GM19328 (cell line): ENCODE results near the gene CCNJL.
"Not testable (repeated sequence)": the region's sequence is repeated elsewhere in the genome, so short reads cannot be mapped to it uniquely, and the experiment has no call there.

ENCODE experiments used
- ATAC-seq: cut with Tn5 transposase; IDR thresholded peaks from one replicate; pipeline ENCODE4 v1.9.1; 2021; ENCODE audit warnings: mild to moderate bottlenecking, moderate library complexity; ENCODE audit not compliant: unreplicated experiment

Gene CCNJL

DNA sequence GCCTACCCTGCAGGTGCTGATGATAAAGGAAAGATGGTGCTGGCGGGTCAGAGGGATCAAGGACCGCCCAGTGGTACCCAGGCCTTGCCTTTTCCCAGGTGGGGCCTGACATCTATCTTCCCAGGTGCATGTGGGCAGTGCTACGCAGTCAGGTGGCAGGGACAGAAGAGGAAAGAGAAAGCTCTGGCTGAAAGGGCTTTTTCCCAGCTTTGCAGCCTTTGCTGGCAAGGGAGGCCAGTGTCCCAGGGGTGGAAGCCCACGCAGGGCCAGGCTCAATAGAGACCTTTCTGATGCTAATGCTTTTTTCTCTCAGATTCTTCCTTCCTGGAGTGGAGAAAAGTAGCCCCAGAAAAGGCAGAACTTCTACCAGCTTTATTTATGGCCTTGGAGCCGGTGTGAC, 46.3 kb downstream of the CCNJL start:
- no peak for ATAC-seq

DNA sequence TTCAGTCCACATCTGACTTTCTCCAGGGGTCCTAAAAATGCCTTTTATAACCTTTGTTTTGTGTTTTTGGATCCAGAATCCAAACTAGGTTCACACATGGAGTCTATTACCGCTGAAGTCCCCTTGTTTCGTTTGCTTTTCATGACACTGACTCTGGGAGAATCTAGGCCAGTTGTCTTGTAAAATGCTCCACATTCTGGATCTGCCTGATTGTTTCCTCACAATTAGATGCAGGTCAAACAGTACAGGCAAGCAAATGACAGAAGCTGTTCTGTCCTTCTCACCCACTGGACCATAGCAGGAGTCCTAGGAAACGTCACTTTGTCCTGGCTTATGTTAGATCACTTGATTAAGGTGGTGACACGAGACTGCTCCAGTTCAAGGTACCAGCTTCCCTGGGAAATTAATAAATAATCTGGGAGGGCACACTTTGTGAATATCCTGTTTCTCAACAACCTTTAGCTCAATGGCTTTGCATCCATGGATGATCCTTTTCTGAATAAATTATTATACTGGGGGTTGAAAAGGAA, 49.0 kb downstream of the CCNJL start:
- no peak for ATAC-seq

DNA sequence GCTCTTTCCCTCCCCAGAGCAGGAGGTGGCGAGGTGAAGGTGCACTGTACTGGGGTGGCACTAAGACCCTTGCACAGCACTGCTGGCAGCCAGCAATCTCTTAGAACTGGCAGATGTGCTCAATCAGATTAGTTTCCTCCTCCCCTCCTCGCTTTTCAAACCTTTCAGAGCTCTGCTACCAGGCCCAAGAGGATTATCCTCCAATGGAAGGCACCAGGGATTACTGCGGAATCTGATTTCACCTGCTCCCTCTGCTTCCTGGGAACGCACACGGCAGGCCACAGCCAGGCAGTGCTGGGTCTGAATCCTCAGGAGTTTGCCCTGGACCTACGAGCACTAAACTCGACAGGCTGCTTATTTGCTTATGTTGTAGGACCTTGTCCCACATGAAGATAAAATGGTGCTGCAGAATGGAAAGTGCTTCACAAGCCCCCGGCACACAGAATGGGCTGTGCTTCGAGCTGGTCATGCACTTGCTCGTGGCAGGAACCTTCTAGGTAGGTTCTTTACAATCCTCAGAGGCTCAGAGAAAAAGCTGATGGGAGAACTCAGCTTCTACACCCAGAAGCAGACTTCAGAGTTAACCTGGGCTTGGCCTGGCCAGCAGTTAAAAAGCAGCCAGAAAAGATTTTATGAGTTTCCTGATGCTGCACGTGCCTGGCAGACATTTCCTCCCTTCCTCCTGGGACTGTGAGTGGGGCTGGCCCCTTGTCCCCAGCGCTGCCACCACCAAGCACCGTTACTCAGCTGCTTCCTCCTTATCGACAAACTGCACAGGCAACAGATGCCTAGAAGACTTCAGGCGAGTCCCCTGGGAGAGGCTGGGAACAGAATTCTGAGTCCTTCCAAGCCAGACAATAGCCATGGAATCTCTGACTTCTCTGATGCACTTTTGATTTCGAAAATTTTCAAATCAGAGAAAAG, 50.0 kb downstream of the CCNJL start:
- no peak for ATAC-seq

DNA sequence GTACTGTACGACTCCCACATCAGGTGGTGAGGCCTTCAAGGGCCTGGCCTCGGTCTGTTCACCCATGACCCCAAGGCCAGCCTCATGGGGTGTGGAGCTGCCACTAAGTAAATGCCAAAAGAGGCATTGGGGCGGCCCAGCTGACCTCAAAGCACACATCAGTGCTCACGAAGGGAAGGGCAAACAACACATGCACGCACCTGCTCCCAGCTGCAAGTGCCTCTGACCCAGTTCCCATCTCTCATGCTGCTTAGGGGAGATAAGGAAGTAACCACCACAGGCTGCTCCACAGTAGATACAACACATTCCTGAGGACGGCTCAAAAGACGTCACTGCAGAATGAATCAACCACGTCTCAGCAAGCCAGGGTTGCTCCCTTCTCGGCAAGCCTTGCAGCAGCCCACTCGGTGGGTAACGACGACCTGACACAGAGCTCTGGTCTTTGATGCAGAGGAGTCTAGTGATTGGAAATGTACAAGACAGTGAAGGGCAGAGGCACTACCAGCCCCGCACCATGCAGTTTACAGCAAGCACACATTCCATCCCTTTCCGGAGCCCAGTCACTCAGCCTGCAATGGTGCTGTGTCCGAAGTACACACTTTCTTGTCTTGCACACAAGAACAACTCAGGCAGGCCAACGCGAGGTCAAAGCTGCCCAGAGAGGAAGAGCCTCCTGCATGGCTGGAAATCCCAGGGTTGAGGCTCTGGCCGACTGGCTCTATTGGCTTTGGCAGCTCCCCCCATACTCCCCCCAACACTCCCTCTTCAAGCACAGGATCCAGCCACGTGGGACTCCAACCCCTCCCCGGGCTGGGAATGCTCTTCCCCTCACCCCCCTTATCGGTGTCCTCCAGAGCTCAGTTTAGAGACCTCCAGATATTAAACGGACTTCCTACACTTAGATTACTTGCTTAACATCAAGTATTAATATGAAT, 51.2 kb downstream of the CCNJL start:
- no peak for ATAC-seq

DNA sequence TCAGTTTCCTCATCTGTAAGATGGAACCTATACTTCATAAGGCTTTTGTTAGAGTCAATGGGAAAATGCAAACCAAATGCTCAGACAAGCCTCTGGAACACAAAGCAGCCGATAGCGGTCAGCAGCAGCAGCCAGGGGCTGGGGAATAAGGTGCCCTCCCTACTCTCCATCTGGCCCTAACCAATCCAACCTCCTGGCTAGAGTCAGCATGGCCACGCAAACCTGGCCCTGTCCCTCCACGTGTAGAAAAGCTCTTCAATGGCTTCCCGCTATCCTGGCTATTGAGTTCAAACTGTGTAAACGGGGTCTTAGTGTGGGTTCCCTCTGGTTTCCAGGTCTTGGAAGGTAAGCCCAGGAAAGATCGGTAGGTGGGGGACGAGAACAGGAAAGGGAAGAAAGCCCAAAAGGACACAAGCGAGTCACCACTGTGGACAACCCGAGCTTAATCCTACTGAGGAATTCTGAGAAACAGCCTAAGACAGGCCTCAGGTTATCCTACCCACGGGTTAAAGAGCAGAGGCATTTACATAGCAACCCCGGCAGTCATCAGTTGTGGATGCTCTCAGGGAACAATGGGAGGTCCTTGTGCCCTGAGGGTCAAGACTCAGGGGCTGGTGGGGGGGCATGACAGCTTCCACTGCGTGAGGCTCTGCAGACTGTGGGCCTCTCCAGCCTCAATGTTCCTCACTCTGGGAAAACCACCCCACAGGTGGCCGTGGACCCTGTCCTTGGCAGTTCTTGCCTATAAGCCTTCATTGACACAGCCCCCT, 52.2 kb downstream of the CCNJL start:
- no peak for ATAC-seq

DNA sequence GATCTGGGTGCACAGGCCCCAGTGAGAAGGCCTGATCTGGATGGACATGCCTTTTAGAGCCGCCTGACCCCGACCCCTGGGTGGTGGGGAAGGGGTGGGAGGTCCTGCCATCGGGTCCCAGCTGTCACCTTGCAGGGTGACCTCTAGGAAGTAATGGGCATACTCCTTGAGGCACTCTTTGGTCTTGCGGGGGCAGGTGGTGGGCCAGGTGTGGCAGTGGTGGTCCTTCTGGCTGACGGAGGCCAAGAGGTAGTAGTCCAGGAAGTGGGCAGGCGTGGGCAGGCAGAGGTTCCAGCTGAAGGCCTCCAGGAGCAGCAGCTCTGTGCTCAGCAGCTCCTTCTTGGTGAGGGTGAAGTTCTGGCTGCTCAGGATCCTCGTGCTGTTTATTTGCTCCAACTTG, 53.0 kb downstream of the CCNJL start:
- ATAC-seq: no peak

DNA sequence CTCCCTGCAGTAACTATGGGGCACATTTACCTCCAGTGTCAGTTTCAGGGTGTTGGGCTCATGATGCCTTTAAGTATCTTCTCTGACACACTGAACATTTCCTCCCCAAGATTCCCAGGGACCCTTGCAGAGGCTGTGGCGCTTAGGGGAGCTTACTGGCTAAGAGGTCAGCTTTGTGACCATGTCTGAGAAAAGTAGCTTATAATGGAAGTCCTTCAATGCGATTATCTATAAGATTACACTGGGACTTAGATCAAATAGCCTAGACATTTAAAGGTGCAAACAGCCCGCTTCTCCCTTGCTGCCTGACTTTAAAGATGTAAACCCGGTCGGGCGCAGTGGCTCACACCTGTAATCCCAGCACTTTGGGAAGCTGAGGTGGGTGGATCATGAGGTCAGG, 57.7 kb downstream of the CCNJL start:
- ATAC-seq: no peak

DNA sequence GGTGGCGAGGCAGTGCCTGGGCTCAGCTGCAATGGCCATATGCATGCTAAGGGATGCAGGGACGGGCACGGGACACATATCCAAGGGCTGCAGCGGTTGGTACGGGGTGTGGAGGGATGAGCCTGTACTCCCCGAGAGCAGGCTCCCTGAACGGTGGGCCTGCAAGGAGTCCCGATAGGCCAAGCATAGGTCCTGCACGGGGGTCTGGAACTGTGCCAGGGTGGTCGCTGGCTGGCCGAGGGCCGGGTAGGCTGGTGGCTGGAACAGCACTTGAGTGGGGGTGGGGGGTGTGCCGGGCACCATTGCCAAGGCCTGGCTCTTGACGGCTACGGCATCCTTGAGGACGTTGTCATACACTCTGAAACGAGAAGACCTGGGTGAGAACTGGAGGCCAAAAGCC, 58.9 kb downstream of the CCNJL start:
- ATAC-seq: no peak

DNA sequence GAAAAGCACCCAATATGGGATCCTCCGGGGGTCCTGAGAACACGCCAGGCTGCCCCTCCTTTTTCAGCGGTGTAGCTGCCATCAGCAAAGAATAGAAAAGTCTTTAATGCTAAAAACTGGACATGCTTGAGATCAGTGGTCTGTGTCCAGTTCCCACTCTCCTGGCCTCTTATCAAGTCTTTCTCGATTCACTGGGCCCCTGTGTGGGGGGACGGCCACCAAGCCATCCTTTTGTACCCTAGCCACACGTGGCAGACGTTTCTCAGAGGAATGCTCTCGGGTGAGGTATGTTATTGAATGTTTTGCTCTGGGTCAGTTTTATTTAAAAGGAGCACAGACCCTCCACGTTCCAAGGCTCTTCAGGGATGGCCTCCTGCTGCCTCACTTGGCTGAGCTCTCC, 59.4 kb downstream of the CCNJL start:
- no peak for ATAC-seq

DNA sequence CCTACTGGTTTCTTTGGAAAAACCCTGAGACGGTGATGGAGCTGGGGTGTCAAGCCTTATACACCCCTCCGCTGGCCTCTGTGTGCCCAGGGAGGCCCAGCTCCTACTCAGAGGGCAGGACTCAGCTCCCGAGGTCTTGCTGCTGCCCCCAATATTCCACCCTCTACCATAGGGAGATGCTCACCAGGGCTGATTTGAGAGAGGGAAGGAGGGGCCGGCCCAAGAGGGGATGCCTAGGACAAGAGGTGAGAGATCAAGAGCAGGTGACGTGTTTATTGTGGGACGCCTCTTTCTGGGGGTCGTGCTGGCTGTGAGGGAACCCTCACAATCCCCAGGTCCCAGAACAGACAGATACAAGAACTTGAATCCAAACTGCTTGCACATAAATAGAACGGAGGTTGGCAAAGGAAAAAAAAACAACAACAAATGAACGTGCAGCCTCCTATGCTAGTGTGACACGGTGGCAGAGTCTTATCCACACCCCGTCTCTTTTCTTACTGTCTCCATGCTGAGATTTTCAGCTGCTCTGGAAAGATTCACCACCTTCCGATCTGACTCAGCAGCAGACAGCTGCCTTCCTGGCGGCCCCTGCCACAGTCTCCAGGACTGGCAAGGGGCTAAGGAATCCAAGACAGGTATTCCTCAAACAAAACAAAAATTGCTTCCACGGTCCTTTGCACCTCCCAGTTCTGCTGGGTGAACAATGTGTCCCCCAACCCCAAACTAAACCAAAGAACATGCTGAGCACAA, 60.8 kb downstream of the CCNJL start:
- ATAC-seq: no peak

DNA sequence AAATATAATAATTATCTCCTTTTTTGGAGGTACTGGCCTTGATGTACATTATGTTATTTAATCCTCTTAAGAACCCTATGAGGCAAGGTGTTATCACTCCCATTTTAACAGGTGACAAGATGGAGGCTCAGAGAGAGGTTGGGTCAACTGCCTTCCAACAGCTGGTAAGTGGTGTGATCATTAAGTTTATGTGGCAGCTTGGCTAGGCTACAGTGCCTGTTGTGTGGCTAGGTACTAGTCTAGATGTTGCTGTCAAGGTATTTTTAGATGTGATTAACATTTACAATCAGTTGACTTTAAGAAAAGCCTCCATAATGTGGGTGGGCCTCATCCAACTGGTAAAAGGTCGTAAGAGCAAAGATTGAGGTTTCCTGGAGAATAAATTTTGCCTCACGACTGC, 61.5 kb downstream of the CCNJL start:
- no peak for ATAC-seq

DNA sequence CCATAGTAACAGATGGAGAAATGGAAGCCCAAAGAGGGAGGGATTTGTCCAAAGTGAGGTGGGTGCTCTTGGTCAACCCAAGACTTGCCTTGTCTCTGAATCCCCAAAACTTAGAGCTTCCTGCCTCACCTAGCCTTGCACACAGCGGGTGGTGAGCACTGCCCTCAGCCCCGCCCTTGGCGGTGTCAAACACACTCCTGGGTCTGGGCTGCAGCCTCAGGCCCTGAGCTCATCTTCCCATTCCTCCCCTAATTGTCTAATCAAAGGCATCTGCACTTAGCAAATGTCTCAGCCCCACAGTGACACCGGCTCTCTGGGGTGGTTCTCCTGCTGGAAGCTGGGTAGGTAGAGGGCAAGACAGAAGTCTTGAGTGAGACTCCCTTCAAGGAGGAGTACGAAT, 62.1 kb downstream of the CCNJL start:
- ATAC-seq: no peak

DNA sequence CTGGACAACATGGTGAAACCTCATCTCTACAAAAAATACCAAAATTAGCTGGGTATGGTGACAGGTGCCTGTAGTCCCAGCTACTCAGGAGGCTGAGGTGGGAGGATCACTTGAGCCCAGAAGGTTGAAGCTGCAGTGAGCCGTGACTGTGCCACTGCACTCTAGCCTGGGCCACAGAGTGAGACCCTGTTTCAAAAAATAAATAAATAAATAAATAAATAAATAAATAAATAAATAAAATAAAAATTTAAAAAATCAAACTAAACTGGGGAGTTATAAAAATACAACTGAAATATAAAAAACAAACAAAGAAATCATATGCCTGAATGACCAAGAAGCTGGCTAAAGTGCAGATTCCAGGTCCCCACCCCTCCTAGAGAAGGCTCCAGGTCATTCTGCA, 62.8 kb downstream of the CCNJL start:
- ATAC-seq: not testable (repeated sequence)

DNA sequence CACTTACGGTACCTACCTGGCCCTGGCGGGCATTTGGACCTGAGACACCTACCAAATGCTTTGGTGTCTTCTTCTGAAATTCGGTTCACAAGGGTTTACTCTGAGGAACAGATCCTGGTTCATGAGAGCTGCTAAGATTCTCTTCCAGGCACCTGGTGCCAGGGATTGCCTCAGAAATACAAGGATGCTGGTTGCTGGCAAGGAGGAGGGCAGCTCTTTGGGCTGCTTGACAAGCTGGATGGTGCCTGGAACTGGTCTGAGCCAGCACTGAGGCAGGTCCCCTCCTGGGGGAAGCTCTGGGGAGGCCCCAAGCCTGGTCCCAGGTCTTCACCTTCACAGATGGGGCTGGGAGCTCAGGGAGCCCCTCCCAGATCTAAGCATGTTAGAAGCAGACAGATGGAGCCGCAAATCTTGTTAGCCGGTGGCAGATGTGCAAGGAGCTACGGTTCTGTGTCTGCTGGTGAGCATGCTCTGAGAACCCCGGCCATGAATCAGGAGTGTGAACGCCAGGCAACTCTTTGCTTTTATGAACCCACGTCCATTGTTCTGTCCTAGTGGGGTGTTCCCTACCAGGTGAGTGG, 66.8 kb downstream of the CCNJL start:
- no peak for ATAC-seq

DNA sequence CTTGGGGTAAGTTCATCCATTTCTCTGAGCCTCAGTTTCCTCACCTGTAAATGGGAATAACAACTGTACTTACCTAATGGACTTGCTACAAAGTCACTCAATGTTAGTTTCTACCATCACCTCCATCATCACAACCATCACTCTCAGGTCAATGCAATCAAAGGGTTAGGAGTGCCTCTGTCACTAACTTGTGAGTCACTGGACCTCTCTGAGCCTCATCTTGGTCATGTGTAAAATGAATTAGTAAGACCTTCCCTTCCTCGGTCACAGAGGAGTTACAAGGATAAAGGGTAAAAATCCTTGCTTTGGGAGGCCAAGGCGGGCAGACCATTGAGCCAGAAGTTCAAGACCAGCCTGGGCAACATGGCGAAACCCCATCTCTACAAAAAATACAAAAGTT, 70.2 kb downstream of the CCNJL start:
- ATAC-seq: no peak

DNA sequence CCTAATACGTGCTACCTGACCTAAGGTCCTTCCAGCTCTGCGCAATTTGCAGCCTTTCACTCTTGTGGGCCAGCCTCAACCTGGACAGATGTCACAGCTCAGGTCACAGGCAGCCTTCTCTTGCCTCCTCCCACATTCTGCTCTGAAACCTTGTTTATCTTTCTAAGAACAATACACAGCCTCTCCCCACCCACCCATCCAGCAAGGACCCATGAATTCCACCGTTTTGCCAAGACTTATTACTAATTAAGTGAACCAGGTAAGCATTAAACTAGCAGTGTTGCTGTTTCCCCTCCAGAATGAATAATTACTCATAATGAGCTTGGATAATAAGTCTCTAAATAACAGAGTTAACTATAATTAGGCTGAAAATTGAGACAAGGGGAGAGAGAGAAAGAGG, 72.0 kb downstream of the CCNJL start:
- ATAC-seq: no peak

DNA sequence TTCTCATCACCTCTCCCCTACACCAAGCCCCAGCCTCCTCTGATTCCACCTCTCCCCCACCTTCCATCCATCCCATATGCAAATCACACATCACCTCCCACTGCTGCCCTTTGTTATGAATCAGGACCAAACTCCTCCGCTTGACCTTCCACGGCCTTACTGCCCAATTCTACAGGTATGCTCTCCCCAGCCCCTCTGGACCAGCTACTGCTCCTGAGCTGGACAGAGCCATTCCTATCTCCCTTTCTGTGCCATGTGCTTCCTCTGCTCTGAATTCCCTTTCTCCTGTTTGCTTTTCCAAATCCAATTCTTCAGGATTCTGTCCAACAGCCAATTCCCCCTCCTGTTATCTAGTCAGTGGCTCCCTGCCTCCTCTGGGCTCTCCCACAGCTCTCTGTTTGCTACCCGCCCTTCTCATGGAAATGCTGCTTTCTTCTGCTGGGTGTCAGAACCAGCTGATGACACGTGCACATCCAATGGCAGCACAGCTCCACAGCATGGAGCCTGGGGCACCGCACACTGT, 74.7 kb downstream of the CCNJL start:
- no peak for ATAC-seq

DNA sequence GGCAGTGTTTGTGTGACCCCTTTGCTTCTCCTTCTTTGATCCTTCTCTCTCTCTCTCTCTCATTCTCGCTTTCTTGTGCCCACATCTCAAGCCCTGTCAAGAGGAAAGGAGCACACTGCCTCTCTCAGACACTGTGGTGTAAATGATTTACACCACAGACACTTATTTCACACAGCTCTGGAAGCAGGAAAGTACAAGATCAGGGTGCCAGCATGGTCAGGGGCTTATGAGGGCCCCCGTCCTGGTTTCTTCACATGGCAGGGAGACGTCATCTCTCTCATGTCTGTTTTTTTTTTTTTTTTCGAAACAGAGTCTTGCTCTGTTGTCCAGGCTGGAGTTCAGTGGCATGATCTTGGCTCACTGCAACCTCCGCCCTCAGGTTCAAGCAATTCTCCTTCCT, 76.6 kb downstream of the CCNJL start:
- ATAC-seq: no peak

DNA sequence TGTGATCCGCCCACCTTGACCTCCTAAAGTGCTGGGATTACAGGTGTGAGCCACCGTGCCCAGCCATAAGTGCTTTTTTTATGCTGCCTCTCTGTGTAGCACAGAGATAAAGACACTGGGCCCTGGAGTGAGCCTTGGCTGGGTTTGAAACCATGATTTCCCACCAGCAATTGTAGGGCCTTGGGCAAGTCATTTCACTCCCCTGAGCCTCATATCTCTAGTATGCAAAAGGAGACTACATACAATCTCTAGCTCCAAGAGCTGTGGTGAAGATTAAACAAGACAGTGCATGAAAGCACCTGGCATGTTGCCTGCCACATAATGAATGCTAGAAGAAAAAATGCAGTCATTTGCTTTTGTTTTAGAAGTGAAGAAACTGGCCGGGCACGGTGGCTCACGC, 79.1 kb downstream of the CCNJL start:
- no peak for ATAC-seq
